Frontal cortex (tissue), 4 donors: ENCODE measurements around the gene WBP2. TPM values are rescaled to one million over a fixed set of nuclear protein-coding genes. Genes with fewer than 3 reads are reported as not detected.

Experiments used
- DNase-seq, 2 donors: peaks; one replicate each; pipeline ENCODE4 v3.0.0; 2012; ENCODE audit warnings: low spot score in 2 of 2
- FAIRE-seq: peaks from 2 replicates; lab custom pipeline; 2012; peaks lifted over from hg19 to GRCh38; lab: Jason Lieb, UNC
- total RNA-seq: library from RNA; depleted of rRNA; stranded (reverse); fragments of >200 nt; gene quantifications from one replicate; pipeline ENCODE4 v1.2.3, GENCODE V29; 2014
- donor health status: control.
- donor health status: control.
- donor health status: control.

WBP2 gene
- total RNA-seq, 1 donor from 2014 or later = 22.0 TPM

- no peak for DNase-seq
- FAIRE-seq = no peak
These were observed 22.3 kb downstream of the WBP2 start for GRCh38 chr17:75832652-75833400.

DNA sequence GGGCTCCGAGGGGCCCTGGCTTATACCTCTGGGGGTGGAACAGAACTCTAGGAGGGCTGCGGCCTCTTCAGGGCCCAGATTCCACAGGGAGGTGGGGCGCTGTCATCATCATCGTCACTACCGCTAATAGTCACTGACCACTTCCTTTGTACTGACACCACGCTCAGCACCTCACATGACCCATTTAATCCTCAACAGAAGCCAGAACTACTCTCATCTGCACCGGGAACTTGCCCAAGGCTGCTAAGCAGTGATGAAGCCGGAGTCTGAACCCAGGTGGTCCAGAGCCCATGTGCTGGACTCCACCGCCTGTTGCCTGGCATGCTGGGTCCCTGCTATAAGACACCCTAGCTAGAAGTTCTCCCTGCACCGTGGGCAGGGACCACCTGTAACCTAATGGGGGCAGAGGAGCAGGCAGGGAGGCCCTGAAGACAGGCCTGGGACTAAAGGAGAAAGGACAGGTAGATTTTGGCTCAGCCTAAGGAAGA, 22.9 kb downstream of the WBP2 start:
- FAIRE-seq = no peak
- DNase-seq = no peak

DNA sequence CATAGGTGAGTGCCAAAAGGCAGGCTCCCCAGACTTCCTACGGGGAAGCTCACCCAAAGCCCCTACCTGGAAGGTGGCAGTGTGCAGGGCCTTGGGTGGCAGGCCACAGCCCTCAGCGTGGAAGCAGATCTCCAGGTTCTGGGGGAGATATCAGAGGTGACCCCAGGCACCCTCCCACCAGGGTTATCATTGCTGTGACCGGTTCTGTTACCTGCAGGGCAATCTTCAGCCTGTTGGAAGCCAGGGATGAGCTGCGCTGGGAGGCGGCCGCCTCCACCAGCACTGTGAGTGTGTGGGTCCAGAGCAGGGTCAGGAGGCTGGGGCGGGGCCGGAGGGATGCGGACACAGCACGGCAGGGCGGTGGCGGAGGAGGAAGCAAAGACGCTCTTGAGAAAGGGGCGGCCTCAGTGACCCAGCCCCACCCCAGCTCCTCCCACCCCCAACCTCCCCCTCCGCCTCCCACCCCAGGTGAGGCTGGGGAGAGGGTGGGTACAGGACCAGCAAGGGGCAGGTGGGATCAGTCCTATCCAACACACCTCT, 24.0 kb downstream of the WBP2 start:
- DNase-seq (no peak), FAIRE-seq (no peak)

- no peak for DNase-seq
- FAIRE-seq = no peak
These were observed 24.7 kb downstream of the WBP2 start for GRCh38 chr17:75830164-75831031.

GRCh38 chr17:75829747-75830146, 25.4 kb downstream of the WBP2 start:
- no peak for DNase-seq
- no peak for FAIRE-seq

GRCh38 chr17:75828741-75829140, 26.4 kb downstream of the WBP2 start:
- no peak for FAIRE-seq
- DNase-seq = no peak

DNA sequence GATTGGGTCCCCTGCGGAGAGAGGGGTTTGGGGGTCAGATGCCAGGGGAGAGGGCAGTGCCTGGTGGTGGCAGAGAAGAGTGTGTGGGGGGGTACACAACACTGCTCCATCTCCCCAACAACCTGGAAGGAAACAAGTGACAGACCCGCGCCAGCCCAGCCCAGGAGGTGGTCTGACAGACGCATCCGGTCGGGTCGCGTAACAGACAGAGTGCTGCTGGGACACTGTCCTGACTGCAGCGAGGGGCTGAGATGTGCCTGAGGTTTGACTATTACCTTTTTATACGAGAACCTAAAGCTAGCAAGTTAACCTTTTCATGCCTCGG, 27.1 kb downstream of the WBP2 start:
- no peak for DNase-seq
- FAIRE-seq = no peak

DNA sequence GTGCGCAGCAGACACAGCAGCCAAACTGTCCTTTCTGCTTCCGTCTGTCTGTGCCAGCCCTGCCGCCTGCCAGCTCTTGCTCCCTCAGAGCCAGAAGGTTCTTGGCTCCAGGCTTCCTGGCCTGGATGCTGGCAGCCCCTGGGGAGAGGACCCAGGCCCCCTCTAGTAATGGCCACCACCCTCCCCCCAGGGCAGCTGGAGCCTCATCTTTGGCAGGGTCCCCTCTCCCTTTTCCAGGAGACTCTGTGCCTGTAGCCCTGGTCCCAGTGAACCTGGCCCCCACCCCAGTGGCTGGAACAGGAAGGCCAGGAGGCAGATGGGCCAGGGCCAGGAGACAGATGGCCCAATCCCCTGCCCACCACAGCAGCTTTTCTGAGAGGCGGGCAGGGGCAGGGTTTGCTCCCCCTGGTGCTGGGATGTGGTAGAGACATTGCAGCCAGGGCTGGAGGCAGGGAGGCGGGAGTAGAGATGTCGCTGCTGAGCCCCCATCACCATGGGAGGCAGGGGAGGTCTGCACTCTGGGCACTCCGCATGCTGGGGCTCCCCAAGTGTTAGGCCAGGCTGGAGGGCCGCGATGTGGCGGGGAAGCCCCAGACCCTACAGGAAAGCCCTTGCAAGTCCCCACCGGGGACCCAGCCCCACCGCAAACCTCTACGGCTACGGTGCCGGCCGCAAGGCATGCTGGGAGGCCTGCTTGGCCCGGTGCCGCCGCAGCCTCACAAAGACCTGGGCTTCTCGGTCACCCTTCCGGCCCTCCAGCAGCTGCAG, 27.6 kb downstream of the WBP2 start:
- DNase-seq (peak; percentile 75 to 85), FAIRE-seq (no peak)

DNA sequence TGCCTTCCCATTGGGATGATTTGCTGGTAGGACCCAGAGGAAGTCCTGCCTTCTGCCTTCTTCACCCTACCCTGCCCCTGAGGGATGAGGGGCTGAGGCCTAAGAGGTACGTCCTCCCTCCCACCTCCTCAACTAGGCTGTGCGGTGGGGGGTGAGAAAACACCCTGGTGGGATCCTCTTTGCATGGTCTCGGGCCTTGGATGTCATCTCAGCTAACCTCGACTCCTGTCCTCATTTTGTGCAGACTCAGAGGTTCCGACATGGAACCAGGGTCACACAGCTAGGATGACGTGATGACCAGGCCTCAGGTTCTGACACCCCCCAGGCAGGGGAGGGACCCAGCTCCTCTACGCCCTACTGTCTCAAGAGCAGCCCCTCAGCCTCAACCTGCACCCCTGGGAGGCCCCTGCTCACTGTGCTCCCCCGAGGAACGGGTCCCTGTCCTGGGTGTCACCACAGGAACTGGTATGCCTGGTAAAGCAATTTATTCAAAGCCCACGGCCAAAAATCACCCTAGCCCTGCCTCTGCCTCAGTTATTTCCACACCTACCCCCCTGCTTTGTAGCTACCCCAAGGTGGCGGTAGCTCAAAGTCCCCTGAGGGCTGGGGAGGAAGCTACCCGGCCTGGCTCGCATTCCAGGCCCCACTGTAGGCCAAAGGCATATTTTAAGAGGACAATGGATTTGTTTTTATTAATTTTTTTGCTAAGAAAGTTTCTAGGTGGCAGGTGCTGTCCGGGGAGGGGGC, 28.4 kb downstream of the WBP2 start:
- no peak for FAIRE-seq
- no peak for DNase-seq

- DNase-seq (no peak), FAIRE-seq (no peak)
These were observed 29.3 kb downstream of the WBP2 start for GRCh38 chr17:75825748-75826370.

GRCh38 chr17:75825149-75825552, 30.0 kb downstream of the WBP2 start:
- DNase-seq (no peak), FAIRE-seq (no peak)

GRCh38 chr17:75824666-75825065, 30.5 kb downstream of the WBP2 start:
- DNase-seq (no peak), FAIRE-seq (no peak)

DNA sequence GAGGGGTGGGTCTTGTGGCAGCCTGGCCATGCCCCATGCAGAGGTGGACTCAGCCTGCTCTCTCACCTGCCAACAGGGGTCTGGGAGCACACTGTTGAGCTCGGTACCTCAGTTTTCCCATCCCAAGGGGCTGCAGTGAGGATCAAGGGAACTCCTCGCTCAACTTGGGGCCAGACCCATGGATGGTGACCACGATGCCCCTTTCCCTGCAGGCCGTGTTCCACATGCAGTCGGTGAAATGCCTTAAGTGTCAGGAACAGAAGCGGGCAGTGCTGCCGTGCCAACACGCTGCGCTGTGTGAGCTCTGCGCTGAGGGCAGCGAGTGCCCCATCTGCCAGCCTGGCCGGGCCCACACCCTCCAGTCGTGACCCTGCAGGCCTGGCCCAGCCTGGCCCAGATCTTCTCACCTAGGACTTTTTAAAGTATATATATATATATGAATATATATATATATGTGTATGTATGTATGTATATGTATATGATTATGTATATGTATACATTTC, 31.0 kb downstream of the WBP2 start:
- DNase-seq = peak in 1 of 2 donors; percentile 30
- FAIRE-seq = no peak

- no peak for FAIRE-seq
These were observed 31.7 kb downstream of the WBP2 start for GRCh38 chr17:75823257-75824041.

GRCh38 chr17:75822800-75823166, 32.4 kb downstream of the WBP2 start:
- FAIRE-seq = no peak

More at GRCh38 chr17:75823257-75824041, 31.7 kb downstream of the WBP2 start:
- DNase-seq = no peak

DNA sequence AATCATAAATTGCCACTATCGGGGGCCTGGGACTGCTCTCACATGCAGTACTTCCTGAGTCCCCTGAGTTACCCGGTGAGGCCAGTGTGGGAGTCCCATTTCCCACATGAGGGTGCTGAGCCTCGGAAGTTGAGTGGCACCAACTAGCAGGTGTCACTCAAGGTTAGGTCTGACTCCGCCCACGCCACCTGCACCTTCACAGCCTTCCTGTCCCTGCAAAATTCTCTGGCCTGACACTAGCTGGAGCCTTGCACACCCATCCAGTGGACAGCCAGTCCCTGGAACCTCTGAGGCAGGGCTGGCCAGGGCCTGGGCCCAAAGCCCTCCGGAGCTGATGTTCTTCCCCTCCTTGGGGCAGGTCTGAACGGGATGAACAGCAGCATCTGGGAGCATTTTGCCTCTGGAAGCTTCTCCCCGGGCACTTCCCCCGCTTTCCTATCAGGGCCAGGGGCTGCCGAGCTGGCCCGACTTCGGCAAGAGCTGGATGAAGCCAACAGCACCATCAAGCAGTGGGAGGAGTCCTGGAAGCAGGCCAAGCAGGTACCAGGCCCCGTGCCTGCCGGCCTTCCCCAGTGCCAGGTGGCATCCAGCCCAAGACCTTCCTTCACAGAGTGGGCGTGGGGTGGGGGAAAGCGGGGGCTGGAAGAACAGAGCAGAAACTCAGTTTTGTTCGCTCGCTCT, 32.9 kb downstream of the WBP2 start:
- DNase-seq (peak; percentile 29 to 63), FAIRE-seq (no peak)

More at GRCh38 chr17:75822800-75823166, 32.4 kb downstream of the WBP2 start:
- DNase-seq = no peak

- FAIRE-seq = no peak
- DNase-seq = no peak
These were observed 33.6 kb downstream of the WBP2 start for GRCh38 chr17:75821552-75821951.
